ENCODE measurements around the gene GKN1.
A peak's percentile ranks its signal among the peaks of the same experiment; 100 is the strongest.

Gene GKN1

GRCh38 chr2:68961380-68961779 lies 13.1 kb upstream of the GKN1 start:
- no peak for DNase-seq

GRCh38 chr2:68964282-68964681 lies 10.2 kb upstream of the GKN1 start:
- DNase-seq = no peak

DNA sequence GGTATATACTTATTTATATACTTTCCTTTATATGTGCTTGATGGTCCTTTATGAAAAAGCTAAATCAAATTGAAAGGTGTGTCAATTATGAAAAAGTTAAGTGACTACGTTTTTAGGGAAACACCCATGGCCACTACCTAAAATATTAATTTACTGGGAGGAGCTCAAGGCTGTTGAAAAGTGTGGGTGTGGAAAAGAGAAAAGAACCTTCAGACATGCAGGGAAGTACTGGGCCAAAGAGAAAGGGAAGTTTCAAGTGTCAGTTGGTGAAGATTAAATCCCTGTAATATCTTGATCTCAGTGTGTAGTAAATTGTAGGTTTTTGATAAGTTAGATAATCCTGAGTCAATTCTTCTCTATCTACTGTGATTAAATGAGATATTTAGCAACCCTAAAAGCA lies 6.2 kb upstream of the GKN1 start:
- DNase-seq = peak; percentile 39 to 55

- DNase-seq = no peak
Observed at GRCh38 chr2:68969736-68970490, 4.5 kb upstream of the GKN1 start.

- DNase-seq = no peak
Observed at GRCh38 chr2:68970566-68971265, 3.7 kb upstream of the GKN1 start.

DNA sequence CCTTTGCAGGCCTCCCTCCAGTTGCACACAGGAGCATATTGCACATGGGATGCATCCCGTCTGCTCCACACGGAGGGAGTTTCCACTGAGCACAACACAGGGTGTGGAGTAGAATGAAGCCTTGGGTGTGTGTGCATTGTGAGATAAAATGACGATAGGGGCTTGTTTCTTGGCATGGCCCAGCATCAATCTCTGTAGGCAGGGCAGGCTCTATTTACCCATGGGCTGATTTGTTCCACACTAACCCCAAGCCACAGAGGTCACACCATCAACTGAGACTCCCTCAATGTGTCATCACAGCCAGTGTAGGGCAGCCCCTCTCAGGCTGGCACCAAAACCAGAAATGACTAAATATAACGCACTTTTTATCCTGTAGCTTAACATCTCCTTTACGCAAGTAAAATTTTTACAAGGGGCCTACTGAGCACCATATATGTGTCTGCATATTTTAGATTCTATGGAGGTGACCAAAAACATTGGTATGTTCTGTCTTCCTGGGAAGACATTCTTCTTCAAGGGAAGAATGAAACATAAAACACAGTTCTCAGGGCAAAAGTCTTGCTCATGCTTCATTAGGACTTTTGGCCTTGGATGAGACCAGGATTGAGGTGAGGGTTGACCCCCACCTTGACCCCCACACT lies 2.7 kb upstream of the GKN1 start:
- no peak for DNase-seq

GRCh38 chr2:68974946-68975665 lies 670 bp downstream of the GKN1 start:
- no peak for DNase-seq

DNA sequence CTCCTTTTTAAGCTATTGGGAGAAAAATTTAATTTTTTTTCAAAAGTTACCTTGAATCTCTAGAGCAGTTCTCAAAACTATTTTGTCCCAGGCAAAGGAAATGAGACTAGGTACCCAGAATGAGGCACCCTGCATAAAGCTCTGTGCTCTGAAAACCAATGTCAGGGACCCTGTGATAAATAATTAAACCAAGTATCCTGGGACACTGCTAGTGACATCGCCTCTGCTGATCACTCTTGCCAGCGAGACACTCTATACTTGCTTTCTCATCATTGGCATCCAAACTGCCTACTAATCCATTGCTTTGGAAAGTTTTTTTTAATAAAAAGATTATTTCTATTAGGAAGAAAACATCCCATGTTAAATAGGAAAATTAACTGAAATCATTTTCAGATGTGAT lies 1.4 kb downstream of the GKN1 start:
- no peak for DNase-seq

GRCh38 chr2:68977453-68977852 lies 3.0 kb downstream of the GKN1 start:
- DNase-seq = no peak

- no peak for DNase-seq
Observed at GRCh38 chr2:68978098-68978497, 3.7 kb downstream of the GKN1 start.

DNA sequence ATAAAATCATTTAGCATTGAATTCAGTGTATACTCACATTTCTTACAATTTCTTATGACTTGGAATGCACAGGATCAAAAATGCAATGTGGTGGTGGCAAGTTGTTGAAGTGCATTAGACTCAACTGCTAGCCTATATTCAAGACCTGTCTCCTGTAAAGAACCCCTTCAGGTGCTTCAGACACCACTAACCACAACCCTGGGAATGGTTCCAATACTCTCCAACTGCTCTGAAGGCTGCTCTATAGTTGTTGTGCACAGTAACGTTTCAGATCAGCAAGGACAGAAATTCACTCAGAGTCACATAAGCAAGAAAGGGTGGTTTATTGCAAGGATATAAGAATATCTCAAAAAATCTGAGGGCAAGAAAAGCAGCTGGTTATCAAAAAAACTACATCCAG lies 6.5 kb downstream of the GKN1 start:
- no peak for DNase-seq

- no peak for DNase-seq
Observed at GRCh38 chr2:68987021-68987503, 12.6 kb downstream of the GKN1 start.

- DNase-seq = no peak
Observed at GRCh38 chr2:68989035-68989434, 14.6 kb downstream of the GKN1 start.

GRCh38 chr2:68992341-68992740 lies 17.9 kb downstream of the GKN1 start:
- no peak for DNase-seq

DNA sequence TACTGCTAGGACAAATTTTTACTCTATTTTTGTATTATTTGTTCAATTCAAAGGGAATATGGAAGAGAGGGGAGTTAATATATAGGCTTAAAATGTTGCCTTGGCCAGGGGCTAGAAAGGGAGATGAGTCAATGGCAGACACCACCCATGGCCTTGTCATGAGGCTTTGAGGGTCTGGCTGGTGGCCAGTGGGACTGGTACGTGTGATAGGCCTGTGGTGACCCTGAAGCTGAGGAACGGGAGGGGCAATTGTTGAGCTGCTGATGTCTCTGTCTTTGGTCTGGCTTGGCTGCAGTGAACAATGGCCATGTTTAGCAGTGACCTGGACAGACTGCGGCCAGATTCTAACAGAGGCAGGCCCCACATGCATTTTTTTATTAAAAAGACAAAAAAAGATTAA lies 18.5 kb downstream of the GKN1 start:
- DNase-seq = no peak

GRCh38 chr2:68993660-68994059 lies 19.2 kb downstream of the GKN1 start:
- DNase-seq = no peak

- peak; percentile 8 to 39 for DNase-seq
Observed at GRCh38 chr2:68994864-68995263, 20.4 kb downstream of the GKN1 start.

- no peak for DNase-seq
Observed at GRCh38 chr2:68995916-68996315, 21.5 kb downstream of the GKN1 start.

DNA sequence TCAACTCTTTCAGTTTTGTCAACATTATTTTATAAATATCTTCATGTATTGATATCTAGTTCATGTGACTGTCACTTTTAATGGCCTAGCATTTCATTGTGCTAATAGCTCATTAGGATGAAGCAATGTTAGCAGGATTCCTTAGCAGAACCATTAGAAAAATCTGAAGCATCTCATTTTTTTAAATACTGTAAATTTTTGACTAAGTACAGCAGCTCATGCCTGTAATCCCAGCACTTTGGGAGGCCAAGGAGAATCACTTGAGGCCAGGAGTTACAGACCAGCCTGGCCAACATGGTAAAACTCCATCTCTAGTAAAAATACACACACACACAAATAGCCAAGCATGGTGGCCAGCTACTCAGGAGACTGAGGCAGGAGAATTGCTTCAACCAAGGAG lies 23.0 kb downstream of the GKN1 start:
- DNase-seq = no peak

DNA sequence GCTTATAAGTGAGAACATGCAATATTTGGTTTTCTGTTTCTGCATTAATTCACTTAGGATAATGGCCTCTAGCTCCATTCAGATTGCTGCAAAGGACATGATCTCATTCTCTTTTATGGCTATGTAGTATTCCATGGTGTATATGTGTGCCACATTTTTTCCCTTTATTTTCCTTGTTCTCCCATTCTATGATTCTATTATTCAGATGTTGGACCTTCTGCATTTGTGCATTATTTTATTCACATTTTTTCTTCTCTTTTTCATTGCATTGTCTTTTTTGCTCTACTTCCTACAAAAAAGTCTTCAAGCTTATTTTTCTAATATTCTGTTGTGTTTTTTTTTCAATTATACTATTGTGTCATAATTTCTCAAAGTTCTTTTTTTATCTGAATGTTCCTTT lies 27.4 kb downstream of the GKN1 start:
- no peak for DNase-seq

GRCh38 chr2:69003731-69004130 lies 29.3 kb downstream of the GKN1 start:
- DNase-seq = no peak

DNA sequence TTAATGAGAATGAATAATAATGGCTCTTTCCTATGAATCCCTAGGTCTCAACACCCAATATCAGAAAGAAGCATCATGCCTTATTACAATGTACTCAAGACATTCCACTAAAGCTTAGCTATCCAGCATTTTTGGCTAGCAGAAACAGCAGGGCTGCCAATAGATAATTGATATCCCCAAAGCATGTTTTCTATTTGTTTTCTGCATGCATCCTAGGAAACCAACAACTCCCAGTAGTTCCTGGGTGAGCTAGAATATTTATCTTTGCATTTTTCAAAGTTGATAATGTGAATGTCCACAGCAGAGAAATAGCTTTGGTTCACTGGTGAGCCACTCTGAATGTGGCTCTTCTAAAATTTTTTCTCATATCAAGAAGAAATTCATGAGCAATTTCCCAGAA lies 32.7 kb downstream of the GKN1 start:
- no peak for DNase-seq

DNA sequence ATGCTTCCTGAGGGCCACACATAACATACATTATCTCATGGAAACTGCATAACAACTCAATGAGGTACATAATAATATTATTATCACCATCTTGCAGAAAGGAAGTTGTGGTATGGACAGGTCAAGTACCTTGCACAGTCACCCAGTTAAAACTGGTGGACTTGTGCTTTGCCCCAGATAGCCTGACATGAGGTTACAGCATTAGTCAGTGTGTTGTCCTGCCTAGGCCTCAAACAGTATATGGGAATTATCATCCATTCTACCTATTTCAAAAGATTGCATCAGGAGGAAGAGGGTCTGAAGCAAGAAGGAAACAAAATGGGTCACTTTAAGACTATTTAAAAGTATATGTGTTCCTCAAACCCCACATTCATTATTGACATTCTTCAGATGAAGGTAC lies 33.2 kb downstream of the GKN1 start:
- no peak for DNase-seq
